Activated T-helper 17 cell treated with anti-CD3 and anti-CD28 coated beads, Interleukin-2, amount 50 U/mL, for 72 hours (primary cell): ENCODE results near the gene NCAM2. TPM values are rescaled to one million over a fixed set of nuclear protein-coding genes. Genes with fewer than 3 reads are reported as not detected.
A peak's percentile ranks its signal among the peaks of the same experiment; 100 is the strongest.

ENCODE experiments used
- ATAC-seq: fragments of 150-1000 bp; cut with Tn5 transposase; replicated peaks from 2 replicates; pipeline ENCODE4 v1.10.0; 2021; ENCODE audit warnings: mild to moderate bottlenecking, moderate library complexity
- H3K27ac Mint-ChIP-seq: one replicate; pipeline ENCODE4 v1.8.0; 2022; ENCODE audit warnings: mixed read lengths
- H3K27me3 Mint-ChIP-seq: one replicate; pipeline ENCODE4 v1.8.0; 2022; ENCODE audit warnings: mixed read lengths
- H3K36me3 Mint-ChIP-seq: one replicate; pipeline ENCODE4 v1.8.0; 2022; ENCODE audit warnings: low read depth, mild to moderate bottlenecking, mixed read lengths
- H3K4me1 Mint-ChIP-seq: one replicate; pipeline ENCODE4 v1.8.0; 2022; ENCODE audit warnings: mixed read lengths
- H3K4me3 Mint-ChIP-seq: one replicate; pipeline ENCODE4 v1.8.0; 2022; ENCODE audit warnings: mild to moderate bottlenecking, mixed read lengths
- H3K9me3 Mint-ChIP-seq: one replicate; pipeline ENCODE4 v1.8.0; 2022; ENCODE audit warnings: mixed read lengths
- total RNA-seq, 2 donors: library from RNA; stranded (reverse); gene quantifications; one replicate each; pipeline ENCODE4 v1.2.3, GENCODE V29; 2022

NCAM2 gene
- total RNA-seq = not detected

GRCh38 chr21:20997636-20998455 is at the start of gene NCAM2:
Gene NCAM2 (plus strand): TSS chr21:20998409.
- ATAC-seq = peak; percentile 76
- H3K27me3 Mint-ChIP-seq = no peaks in the 10 kb centered on the region
- no peaks in the 10 kb centered on the region for H3K36me3 Mint-ChIP-seq
- H3K4me3 Mint-ChIP-seq = peak within 1 kb of the TSS; percentile 55
- H3K4me1 Mint-ChIP-seq = no peaks in the 10 kb centered on the region
- no peak within 1 kb of the TSS for H3K27ac Mint-ChIP-seq
- no peaks in the 10 kb centered on the region for H3K9me3 Mint-ChIP-seq

- no peak for ATAC-seq
- Mint-ChIP-seq H3K9me3 (no peaks in the 10 kb centered on the region), H3K27ac (no peak overlapping the region), H3K4me1 (no peaks in the 10 kb centered on the region), H3K36me3 (no peaks in the 10 kb centered on the region), H3K27me3 (no peaks in the 10 kb centered on the region), H3K4me3 (no peak overlapping the region)
These were observed 48.3 kb upstream of the NCAM2 start for GRCh38 chr21:20949884-20950283.

- ATAC-seq = no peak
- Mint-ChIP-seq H3K9me3 (no peaks in the 10 kb centered on the region), H3K4me3 (no peak overlapping the region), H3K4me1 (no peaks in the 10 kb centered on the region), H3K27ac (no peak overlapping the region), H3K27me3 (no peaks in the 10 kb centered on the region), H3K36me3 (no peaks in the 10 kb centered on the region)
These were observed 32.4 kb upstream of the NCAM2 start for GRCh38 chr21:20965816-20966215.

- no peaks in the 10 kb centered on the region for H3K4me1 Mint-ChIP-seq
These were observed 29.8 kb upstream of the NCAM2 start for GRCh38 chr21:20968391-20968790.

GRCh38 chr21:20970691-20971090 is 27.5 kb upstream of the NCAM2 start:
- Mint-ChIP-seq H3K27me3 (no peaks in the 10 kb centered on the region), H3K36me3 (no peaks in the 10 kb centered on the region), H3K27ac (no peak overlapping the region), H3K4me3 (no peak overlapping the region), H3K4me1 (no peaks in the 10 kb centered on the region), H3K9me3 (no peaks in the 10 kb centered on the region)
- no peak for ATAC-seq

More at GRCh38 chr21:20968391-20968790, 29.8 kb upstream of the NCAM2 start:
- H3K27ac Mint-ChIP-seq = no peak overlapping the region
- H3K36me3 Mint-ChIP-seq = no peaks in the 10 kb centered on the region
- ATAC-seq = no peak
- no peaks in the 10 kb centered on the region for H3K27me3 Mint-ChIP-seq
- H3K4me3 Mint-ChIP-seq = no peak overlapping the region
- no peaks in the 10 kb centered on the region for H3K9me3 Mint-ChIP-seq

GRCh38 chr21:20971296-20971921 is 26.8 kb upstream of the NCAM2 start:
- ATAC-seq = no peak
- Mint-ChIP-seq H3K27ac (no peak overlapping the region), H3K36me3 (no peaks in the 10 kb centered on the region), H3K4me3 (no peak overlapping the region), H3K4me1 (no peaks in the 10 kb centered on the region), H3K9me3 (no peaks in the 10 kb centered on the region), H3K27me3 (no peaks in the 10 kb centered on the region)

GRCh38 chr21:20994790-20995189 is 3.4 kb upstream of the NCAM2 start:
- Mint-ChIP-seq H3K27me3 (no peaks in the 10 kb centered on the region), H3K9me3 (no peaks in the 10 kb centered on the region), H3K4me3 (no peak overlapping the region), H3K4me1 (no peaks in the 10 kb centered on the region), H3K36me3 (no peaks in the 10 kb centered on the region), H3K27ac (no peak overlapping the region)
- no peak for ATAC-seq

- Mint-ChIP-seq H3K4me1 (no peaks in the 10 kb centered on the region), H3K4me3 (peak overlapping the region; percentile 45), H3K36me3 (no peaks in the 10 kb centered on the region), H3K27me3 (no peaks in the 10 kb centered on the region), H3K27ac (no peak overlapping the region), H3K9me3 (no peaks in the 10 kb centered on the region)
- no peak for ATAC-seq
These were observed 1.5 kb upstream of the NCAM2 start for GRCh38 chr21:20996421-20997310.

- Mint-ChIP-seq H3K36me3 (no peaks in the 10 kb centered on the region), H3K4me1 (no peaks in the 10 kb centered on the region), H3K9me3 (no peaks in the 10 kb centered on the region), H3K27ac (no peak overlapping the region), H3K27me3 (no peaks in the 10 kb centered on the region), H3K4me3 (peak overlapping the region; percentile 45)
- ATAC-seq = peak; percentile 12
These were observed 936 bp upstream of the NCAM2 start for GRCh38 chr21:20997311-20997635.

GRCh38 chr21:20998456-20998789 is 214 bp downstream of the NCAM2 start:
- Mint-ChIP-seq H3K4me1 (no peaks in the 10 kb centered on the region), H3K27ac (no peak overlapping the region), H3K36me3 (no peaks in the 10 kb centered on the region), H3K9me3 (no peaks in the 10 kb centered on the region), H3K4me3 (peak overlapping the region; percentile 55), H3K27me3 (no peaks in the 10 kb centered on the region)
- ATAC-seq = peak; percentile 48

GRCh38 chr21:20998886-20999285 is 677 bp downstream of the NCAM2 start:
- Mint-ChIP-seq H3K9me3 (no peaks in the 10 kb centered on the region), H3K4me1 (no peaks in the 10 kb centered on the region), H3K27me3 (no peaks in the 10 kb centered on the region), H3K36me3 (no peaks in the 10 kb centered on the region), H3K4me3 (peak overlapping the region; percentile 55), H3K27ac (no peak overlapping the region)
- ATAC-seq = no peak

GRCh38 chr21:20999659-21000058 is 1.4 kb downstream of the NCAM2 start:
- ATAC-seq = no peak
- H3K27ac Mint-ChIP-seq = no peak overlapping the region
- no peaks in the 10 kb centered on the region for H3K4me1 Mint-ChIP-seq
- H3K27me3 Mint-ChIP-seq = no peaks in the 10 kb centered on the region
- H3K9me3 Mint-ChIP-seq = no peaks in the 10 kb centered on the region
- no peak overlapping the region for H3K4me3 Mint-ChIP-seq
- no peaks in the 10 kb centered on the region for H3K36me3 Mint-ChIP-seq

GRCh38 chr21:21000591-21001175 is 2.5 kb downstream of the NCAM2 start:
- no peaks in the 10 kb centered on the region for H3K36me3 Mint-ChIP-seq
- no peak overlapping the region for H3K27ac Mint-ChIP-seq
- H3K4me1 Mint-ChIP-seq = no peaks in the 10 kb centered on the region
- peaks cover 3% of the 10 kb centered on the region for H3K27me3 Mint-ChIP-seq
- H3K9me3 Mint-ChIP-seq = no peaks in the 10 kb centered on the region
- no peak overlapping the region for H3K4me3 Mint-ChIP-seq
- no peak for ATAC-seq

- no peaks in the 10 kb centered on the region for H3K4me1 Mint-ChIP-seq
- H3K36me3 Mint-ChIP-seq = no peaks in the 10 kb centered on the region
- no peak overlapping the region for H3K4me3 Mint-ChIP-seq
- H3K27ac Mint-ChIP-seq = no peak overlapping the region
- no peaks in the 10 kb centered on the region for H3K9me3 Mint-ChIP-seq
- peaks cover 3% of the 10 kb centered on the region for H3K27me3 Mint-ChIP-seq
- ATAC-seq = no peak
These were observed 3.4 kb downstream of the NCAM2 start for GRCh38 chr21:21001591-21002100.
